Vagina (tissue), 2 donors: ENCODE data around the gene EHMT1. TPM values are rescaled to one million over a fixed set of nuclear protein-coding genes. Genes with fewer than 3 reads are reported as not detected.
"Not testable (repeated sequence)": the region's sequence is repeated elsewhere in the genome, so short reads cannot be mapped to it uniquely, and the experiment has no call there.

ENCODE experiments used
- DNase-seq, 2 donors: peaks; one replicate each; pipeline ENCODE4 v3.0.0-alpha.2; 2017; ENCODE audit errors: extremely low spot score in 2 of 2
- H3K27ac ChIP-seq: fragments of 200-600 bp; sonication (generic); one replicate; pipeline ENCODE4 v1.5.1; 2019
- H3K27me3 ChIP-seq: fragments of 200-600 bp; sonication (generic); one replicate; pipeline ENCODE4 v1.5.1; 2019
- H3K36me3 ChIP-seq, 2 donors: fragments of 200-600 bp; sonication (generic); one replicate each; pipeline ENCODE4 v1.5.1; 2017 to 2019
- H3K4me1 ChIP-seq: fragments of 200-600 bp; sonication (generic); one replicate; pipeline ENCODE4 v1.5.1; 2019
- H3K4me3 ChIP-seq, 2 donors: fragments of 200-600 bp; sonication (generic); 1 replicate in 1 of 2; 2 replicates in 1 of 2; pipeline ENCODE4 v1.5.1; 2016 to 2019
- H3K9me3 ChIP-seq: fragments of 200-600 bp; sonication (generic); one replicate; pipeline ENCODE4 v1.5.1; 2019
- POLR2A ChIP-seq, 2 donors: fragments of 450-650 bp; IDR thresholded peaks; one replicate each; pipeline ENCODE4 v1.6.1; 2017; ENCODE audit warnings: antibody characterized with exemption in 2 of 2, mild to moderate bottlenecking in 2 of 2, moderate library complexity in 2 of 2
- POLR2AphosphoS5 ChIP-seq, 2 donors: sonication (generic); formaldehyde crosslinking; IDR thresholded peaks; one replicate each; pipeline ENCODE4 v1.9.0; 2017; ENCODE audit warnings: antibody characterized with exemption in 2 of 2, mild to moderate bottlenecking in 2 of 2, low read depth in 1 of 2; ENCODE audit not compliant: insufficient read depth in 1 of 2
- intact Hi-C: fragments of 100-400 bp; cut with DNase I; formaldehyde crosslinking; loops from one replicate; pipeline ENCODE4 v1.15.1; 2023
- total RNA-seq: library from RNA; depleted of rRNA; stranded (reverse); fragments of >200 nt; gene quantifications from one replicate; pipeline ENCODE4 v1.2.3, GENCODE V29; 2016
- TF ChIP-seq, protein P1 (sequence below), 3 experiments: fragments of 450-650 bp in 2 of 3; fragments of 200-600 bp in 1 of 3; sonication (generic) in 1 of 3; IDR thresholded peaks; one replicate each; pipeline ENCODE4 v1.5.1; 2017 to 2019; ENCODE audit warnings: antibody characterized with exemption in 3 of 3, mild to moderate bottlenecking in 2 of 3, moderate library complexity in 2 of 3

EHMT1 gene
- total RNA-seq, 1 donor from 2014 or later: 65.8 TPM

DNA sequence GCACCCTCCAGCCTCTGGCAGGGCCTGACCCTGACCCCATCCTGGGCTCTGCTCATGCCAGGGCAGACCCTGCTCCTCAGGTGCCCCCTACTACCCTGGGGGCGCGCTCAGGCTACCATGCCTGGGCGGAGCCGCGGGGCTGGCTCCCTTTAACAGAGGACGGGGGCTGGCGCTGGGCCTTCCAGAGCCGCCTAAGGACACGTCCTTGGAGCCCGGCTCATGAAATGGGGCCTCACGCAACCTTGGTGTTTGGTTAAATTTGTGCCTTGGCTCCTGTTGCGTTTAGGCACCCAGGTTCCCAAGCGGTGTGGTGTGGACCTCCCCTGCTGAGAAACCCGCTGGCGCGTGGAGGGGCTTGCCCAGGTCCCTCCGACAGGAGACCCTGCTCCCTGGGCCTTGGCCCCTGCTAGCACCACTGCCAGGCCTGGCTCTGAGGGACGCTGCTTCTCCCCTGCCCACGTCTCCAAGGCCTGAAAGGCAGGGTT lies 3.4 kb upstream of the EHMT1 start:
- Histone ChIP-seq H3K9me3 (no peaks in the 10 kb centered on the region), H3K27ac (no peak overlapping the region), H3K27me3 (no peaks in the 10 kb centered on the region), H3K4me3 (no peak overlapping the region), H3K4me1 (peaks cover 67% of the 10 kb centered on the region), H3K36me3 (peaks cover 0 to 24% of the 10 kb centered on the region in 2 donors)
- DNase-seq: no peak
- intact Hi-C loops: no loop called here
- TF ChIP-seq, protein P1, sequence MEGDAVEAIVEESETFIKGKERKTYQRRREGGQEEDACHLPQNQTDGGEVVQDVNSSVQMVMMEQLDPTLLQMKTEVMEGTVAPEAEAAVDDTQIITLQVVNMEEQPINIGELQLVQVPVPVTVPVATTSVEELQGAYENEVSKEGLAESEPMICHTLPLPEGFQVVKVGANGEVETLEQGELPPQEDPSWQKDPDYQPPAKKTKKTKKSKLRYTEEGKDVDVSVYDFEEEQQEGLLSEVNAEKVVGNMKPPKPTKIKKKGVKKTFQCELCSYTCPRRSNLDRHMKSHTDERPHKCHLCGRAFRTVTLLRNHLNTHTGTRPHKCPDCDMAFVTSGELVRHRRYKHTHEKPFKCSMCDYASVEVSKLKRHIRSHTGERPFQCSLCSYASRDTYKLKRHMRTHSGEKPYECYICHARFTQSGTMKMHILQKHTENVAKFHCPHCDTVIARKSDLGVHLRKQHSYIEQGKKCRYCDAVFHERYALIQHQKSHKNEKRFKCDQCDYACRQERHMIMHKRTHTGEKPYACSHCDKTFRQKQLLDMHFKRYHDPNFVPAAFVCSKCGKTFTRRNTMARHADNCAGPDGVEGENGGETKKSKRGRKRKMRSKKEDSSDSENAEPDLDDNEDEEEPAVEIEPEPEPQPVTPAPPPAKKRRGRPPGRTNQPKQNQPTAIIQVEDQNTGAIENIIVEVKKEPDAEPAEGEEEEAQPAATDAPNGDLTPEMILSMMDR (IDR thresholded peaks at IDR 0.05): no peak
- TF ChIP-seq POLR2AphosphoS5 (IDR thresholded peaks at IDR 0.05; ENCODE audit: insufficient read depth in 1 of 2, low read depth in 1 of 2): no peak
- TF ChIP-seq POLR2A (IDR thresholded peaks at IDR 0.05): no peak

DNA sequence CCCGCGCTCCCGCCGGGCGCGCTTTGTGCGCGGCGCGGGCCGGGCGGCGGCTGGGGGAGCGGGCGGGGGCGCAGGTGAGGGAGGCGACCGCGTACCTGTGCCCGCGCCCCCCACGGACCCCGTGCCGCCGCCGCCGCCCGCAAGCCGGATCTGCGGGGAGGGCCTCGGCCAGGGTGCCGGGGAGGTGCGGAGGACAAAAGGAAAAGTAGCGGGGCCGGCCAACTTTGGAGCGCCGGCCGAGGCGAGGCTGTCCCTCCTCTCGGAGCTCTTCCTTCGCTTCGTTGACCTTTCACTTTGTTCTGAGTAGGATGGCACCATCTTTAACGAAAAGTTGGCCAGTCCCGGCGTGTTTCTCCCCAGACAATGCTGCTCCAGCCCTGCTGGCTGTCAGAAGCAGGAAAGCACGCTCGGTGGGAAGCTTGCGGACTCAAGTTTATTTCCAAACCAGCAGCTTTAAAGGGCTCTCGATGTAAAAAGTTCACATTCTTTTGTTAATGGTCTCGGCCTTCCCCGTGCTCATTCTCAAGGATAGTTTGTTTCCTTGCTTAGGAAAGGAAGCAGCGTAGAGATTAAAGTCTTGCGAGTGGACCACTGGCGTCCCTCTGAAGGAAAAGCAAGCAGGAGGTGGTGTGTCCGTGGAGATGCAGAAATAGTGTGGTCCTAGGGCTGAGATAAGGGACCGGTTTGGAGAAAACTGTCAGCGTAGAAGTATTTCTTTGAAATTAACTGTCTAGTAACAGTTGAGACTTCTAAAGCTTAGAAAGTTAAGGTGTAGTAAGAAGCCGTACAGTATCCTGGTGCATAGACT lies 639 bp downstream of the EHMT1 start:
- DNase-seq: no peak
- intact Hi-C loops: loop anchor here (1.0 kb wide), 1 partner anchor 29 kb away; the partner anchor contains the start of gene ZMYND19
- TF ChIP-seq POLR2AphosphoS5 (IDR thresholded peaks at IDR 0.05; ENCODE audit: insufficient read depth in 1 of 2, low read depth in 1 of 2) (peak in 1 of 2 donors; percentile 17), POLR2A (IDR thresholded peaks at IDR 0.05) (no peak)
- Histone ChIP-seq H3K9me3 (no peaks in the 10 kb centered on the region), H3K27me3 (no peaks in the 10 kb centered on the region), H3K27ac (peak overlapping the region; percentile 76), H3K4me3 (peak overlapping the region; percentile 77 to 92), H3K4me1 (peaks cover 61% of the 10 kb centered on the region), H3K36me3 (peaks cover 0 to 15% of the 10 kb centered on the region in 2 donors)

DNA sequence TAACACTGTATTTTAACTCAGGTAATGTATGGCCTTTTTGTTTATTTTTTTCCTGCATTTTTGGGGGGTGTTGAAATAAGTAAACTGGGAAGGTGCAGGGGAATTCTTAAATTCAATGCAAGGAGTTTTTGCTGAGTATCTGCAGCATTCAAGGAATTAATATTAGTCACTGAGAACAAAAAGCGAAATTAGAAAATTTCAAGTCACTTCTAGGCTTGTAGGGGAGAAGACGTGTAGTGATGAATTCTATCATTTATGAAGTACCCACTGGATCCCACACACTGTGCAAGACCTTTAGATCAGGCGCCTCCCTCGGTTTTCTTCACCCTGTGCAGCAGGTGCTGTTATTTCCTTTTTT lies 1.2 kb downstream of the EHMT1 start:
- Histone ChIP-seq H3K4me1 (peaks cover 61% of the 10 kb centered on the region), H3K36me3 (peaks cover 0 to 11% of the 10 kb centered on the region in 2 donors), H3K27me3 (no peaks in the 10 kb centered on the region), H3K27ac (peak overlapping the region; percentile 76), H3K9me3 (no peaks in the 10 kb centered on the region), H3K4me3 (peak overlapping the region; percentile 77 to 92)
- intact Hi-C loops: loop anchor here (1.0 kb wide), 1 partner anchor 30 kb away; the partner anchor contains the start of gene ZMYND19
- TF ChIP-seq POLR2A (IDR thresholded peaks at IDR 0.05): no peak
- TF ChIP-seq, protein P1 (IDR thresholded peaks at IDR 0.05): no peak
- TF ChIP-seq POLR2AphosphoS5 (IDR thresholded peaks at IDR 0.05; ENCODE audit: insufficient read depth in 1 of 2, low read depth in 1 of 2): no peak
- DNase-seq: no peak

DNA sequence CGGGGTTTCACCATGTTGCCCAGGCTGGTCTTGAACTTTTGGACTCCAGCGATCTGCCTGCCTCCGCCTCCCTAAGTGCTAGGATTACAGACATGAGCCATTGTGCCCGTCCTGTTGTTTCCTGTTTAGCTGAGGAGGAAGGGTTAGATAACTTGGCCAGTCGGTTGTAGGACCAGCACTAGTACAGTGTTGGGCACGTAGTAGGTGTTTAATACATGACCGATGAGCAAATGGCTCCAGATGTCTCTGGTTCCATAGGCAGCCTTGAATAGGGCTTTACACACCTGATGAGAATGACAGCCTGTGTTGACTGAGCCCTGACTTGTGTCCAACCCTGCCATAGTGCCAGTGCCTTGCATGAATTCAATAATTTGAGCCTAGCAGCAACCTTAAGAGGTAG lies 1.8 kb downstream of the EHMT1 start:
- peaks cover 62% of the 10 kb centered on the region for H3K4me1 ChIP-seq
- no peaks in the 10 kb centered on the region for H3K27me3 ChIP-seq
- no peaks in the 10 kb centered on the region for H3K9me3 ChIP-seq
- H3K4me3 ChIP-seq: peak overlapping the region in 1 of 2 donors; percentile 11
- peaks cover 0 to 5% of the 10 kb centered on the region in 2 donors for H3K36me3 ChIP-seq
- no peak overlapping the region for H3K27ac ChIP-seq
- intact Hi-C loops: loop anchor here (1.0 kb wide), 1 partner anchor 30 kb away; the partner anchor contains the start of gene ZMYND19
- no peak for DNase-seq
- TF ChIP-seq POLR2A (IDR thresholded peaks at IDR 0.05): no peak
- no peak for TF ChIP-seq POLR2AphosphoS5 (IDR thresholded peaks at IDR 0.05; ENCODE audit: insufficient read depth in 1 of 2, low read depth in 1 of 2)
- TF ChIP-seq, protein P1 (IDR thresholded peaks at IDR 0.05): no peak

DNA sequence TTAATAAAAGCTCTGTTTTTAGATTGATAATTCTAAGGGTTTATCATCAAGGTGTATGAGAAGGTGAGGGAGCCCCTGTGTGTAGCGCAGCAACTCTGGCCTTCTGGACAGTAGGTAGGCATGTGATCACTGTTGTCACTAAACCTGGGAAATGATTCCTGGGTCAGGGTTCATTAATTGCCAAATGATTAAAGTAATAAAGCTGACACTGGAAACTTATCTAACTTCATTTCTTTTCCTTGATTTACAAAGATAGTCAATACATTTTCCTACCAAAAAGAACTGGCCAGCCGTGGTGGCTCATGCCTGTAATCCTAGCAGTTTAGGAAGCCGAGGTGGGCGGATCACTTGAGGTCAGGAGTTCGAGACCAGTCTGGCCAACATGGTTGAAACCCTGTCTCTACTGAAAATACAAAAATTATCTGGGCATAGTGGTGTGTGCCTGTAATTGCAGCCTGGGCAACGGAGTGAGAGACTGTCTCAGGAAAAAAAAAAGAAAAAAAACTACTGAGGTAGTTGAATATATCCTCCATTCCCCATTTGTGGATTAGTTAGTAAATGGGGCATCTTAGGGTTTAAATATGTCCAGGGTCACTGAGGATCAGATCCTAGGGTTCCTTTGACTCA lies 2.4 kb downstream of the EHMT1 start:
- no peak for TF ChIP-seq POLR2A (IDR thresholded peaks at IDR 0.05)
- no peak for TF ChIP-seq POLR2AphosphoS5 (IDR thresholded peaks at IDR 0.05; ENCODE audit: insufficient read depth in 1 of 2, low read depth in 1 of 2)
- TF ChIP-seq, protein P1 (IDR thresholded peaks at IDR 0.05): no peak
- intact Hi-C loops: no loop called here
- DNase-seq: no peak
- H3K27me3 ChIP-seq: no peaks in the 10 kb centered on the region
- no peaks in the 10 kb centered on the region for H3K9me3 ChIP-seq
- H3K4me1 ChIP-seq: peaks cover 67% of the 10 kb centered on the region
- no peak overlapping the region for H3K27ac ChIP-seq
- H3K4me3 ChIP-seq: no peak overlapping the region
- no peaks in the 10 kb centered on the region for H3K36me3 ChIP-seq

DNA sequence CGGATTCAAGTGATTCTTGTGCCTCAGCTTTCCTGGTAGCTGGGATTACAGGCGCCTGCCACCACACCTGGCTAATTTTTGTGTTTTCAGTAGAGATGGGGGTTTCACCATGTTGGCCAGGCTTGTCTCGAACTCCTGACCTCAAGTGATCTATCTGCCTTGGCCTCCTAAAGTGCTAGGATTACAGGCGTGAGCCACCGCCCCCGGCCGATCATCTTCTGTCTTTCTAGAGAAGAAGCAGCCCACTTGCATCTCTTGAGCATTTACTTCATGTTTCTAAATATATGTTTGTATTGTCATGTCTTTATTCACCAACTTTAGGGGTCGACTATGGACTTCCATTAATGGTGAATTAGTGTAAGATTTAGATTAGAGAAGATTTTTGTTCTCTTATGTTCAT lies 3.4 kb downstream of the EHMT1 start:
- H3K9me3 ChIP-seq, H3K27me3 ChIP-seq, H3K4me3 ChIP-seq, intact Hi-C loops, DNase-seq, H3K27ac ChIP-seq, H3K36me3 ChIP-seq: not testable (repeated sequence)
- H3K4me1 ChIP-seq: peaks cover 58% of the 10 kb centered on the region
